Stimulated activated naive CD8-positive, alpha-beta T cell treated with anti-CD3 and anti-CD28 coated beads, Interleukin-15, Interleukin-2, amounts not matched to agents 100 ng/mL and 50 ng/mL, for 24 hours (primary cell): ENCODE results near the gene ARMH1.
A peak's percentile ranks its signal among the peaks of the same experiment; 100 is the strongest.
"Not testable (repeated sequence)": the region's sequence is repeated elsewhere in the genome, so short reads cannot be mapped to it uniquely, and the experiment has no call there.

Source experiments
- H3K27ac Mint-ChIP-seq: one replicate; pipeline ENCODE4 v1.8.0; 2021; ENCODE audit warnings: mild to moderate bottlenecking, mixed read lengths
- H3K27me3 Mint-ChIP-seq: one replicate; pipeline ENCODE4 v1.8.0; 2021; ENCODE audit warnings: mixed read lengths
- H3K36me3 Mint-ChIP-seq: one replicate; pipeline ENCODE4 v1.8.0; 2021; ENCODE audit warnings: low read depth, mixed read lengths
- H3K4me1 Mint-ChIP-seq: one replicate; pipeline ENCODE4 v1.8.0; 2021; ENCODE audit warnings: low read depth, mixed read lengths
- H3K4me3 Mint-ChIP-seq: one replicate; pipeline ENCODE4 v1.8.0; 2021; ENCODE audit warnings: mild to moderate bottlenecking, mixed read lengths
- H3K9me3 Mint-ChIP-seq: one replicate; pipeline ENCODE4 v1.8.0; 2021; ENCODE audit warnings: mixed read lengths

The ARMH1 gene

GRCh38 chr1:44652445-44653106, 21.9 kb upstream of the ARMH1 start:
- H3K36me3 Mint-ChIP-seq = peaks cover 29% of the 10 kb centered on the region

GRCh38 chr1:44653107-44653964, 21.2 kb upstream of the ARMH1 start:
- H3K4me3 Mint-ChIP-seq = no peak overlapping the region
- no peak overlapping the region for H3K27ac Mint-ChIP-seq
- H3K4me1 Mint-ChIP-seq = no peaks in the 10 kb centered on the region
- H3K36me3 Mint-ChIP-seq = peaks cover 22% of the 10 kb centered on the region
- no peaks in the 10 kb centered on the region for H3K27me3 Mint-ChIP-seq
- no peaks in the 10 kb centered on the region for H3K9me3 Mint-ChIP-seq

More at GRCh38 chr1:44652445-44653106, 21.9 kb upstream of the ARMH1 start:
- no peak overlapping the region for H3K27ac Mint-ChIP-seq
- H3K27me3 Mint-ChIP-seq = no peaks in the 10 kb centered on the region
- no peak overlapping the region for H3K4me3 Mint-ChIP-seq
- H3K9me3 Mint-ChIP-seq = no peaks in the 10 kb centered on the region
- H3K4me1 Mint-ChIP-seq = no peaks in the 10 kb centered on the region

- Mint-ChIP-seq H3K4me1 (no peaks in the 10 kb centered on the region), H3K27me3 (no peaks in the 10 kb centered on the region), H3K36me3 (peaks cover 11% of the 10 kb centered on the region), H3K9me3 (no peaks in the 10 kb centered on the region), H3K27ac (no peak overlapping the region), H3K4me3 (no peak overlapping the region)
Observed at GRCh38 chr1:44654621-44655187, 19.8 kb upstream of the ARMH1 start.

- Mint-ChIP-seq H3K4me1 (no peaks in the 10 kb centered on the region), H3K27me3 (no peaks in the 10 kb centered on the region), H3K9me3 (no peaks in the 10 kb centered on the region), H3K36me3 (peaks cover 9% of the 10 kb centered on the region), H3K4me3 (no peak overlapping the region), H3K27ac (no peak overlapping the region)
Observed at GRCh38 chr1:44655609-44656008, 18.9 kb upstream of the ARMH1 start.

GRCh38 chr1:44659566-44659965, 14.9 kb upstream of the ARMH1 start:
- Mint-ChIP-seq H3K4me3 (no peak overlapping the region), H3K27me3 (no peaks in the 10 kb centered on the region), H3K4me1 (peaks cover 8% of the 10 kb centered on the region), H3K9me3 (no peaks in the 10 kb centered on the region), H3K36me3 (no peaks in the 10 kb centered on the region), H3K27ac (no peak overlapping the region)

- Mint-ChIP-seq H3K27me3 (no peaks in the 10 kb centered on the region), H3K27ac (no peak overlapping the region), H3K9me3 (no peaks in the 10 kb centered on the region), H3K36me3 (no peaks in the 10 kb centered on the region), H3K4me1 (peaks cover 14% of the 10 kb centered on the region), H3K4me3 (no peak overlapping the region)
Observed at GRCh38 chr1:44660176-44660575, 14.3 kb upstream of the ARMH1 start.

GRCh38 chr1:44661781-44662682, 12.5 kb upstream of the ARMH1 start:
- Mint-ChIP-seq H3K4me3 (no peak overlapping the region), H3K27me3 (no peaks in the 10 kb centered on the region), H3K36me3 (no peaks in the 10 kb centered on the region), H3K4me1 (peaks cover 16% of the 10 kb centered on the region), H3K9me3 (no peaks in the 10 kb centered on the region), H3K27ac (no peak overlapping the region)

GRCh38 chr1:44662683-44663030, 11.9 kb upstream of the ARMH1 start:
- Mint-ChIP-seq H3K4me3 (no peak overlapping the region), H3K27ac (no peak overlapping the region), H3K36me3 (no peaks in the 10 kb centered on the region), H3K4me1 (peaks cover 16% of the 10 kb centered on the region), H3K9me3 (no peaks in the 10 kb centered on the region), H3K27me3 (no peaks in the 10 kb centered on the region)

- H3K4me3 Mint-ChIP-seq = no peak overlapping the region
- no peaks in the 10 kb centered on the region for H3K36me3 Mint-ChIP-seq
- no peaks in the 10 kb centered on the region for H3K27me3 Mint-ChIP-seq
- no peaks in the 10 kb centered on the region for H3K9me3 Mint-ChIP-seq
- peaks cover 16% of the 10 kb centered on the region for H3K4me1 Mint-ChIP-seq
- peak overlapping the region; percentile 27 for H3K27ac Mint-ChIP-seq
Observed at GRCh38 chr1:44663417-44663816, 11.1 kb upstream of the ARMH1 start.

- no peaks in the 10 kb centered on the region for H3K36me3 Mint-ChIP-seq
- no peaks in the 10 kb centered on the region for H3K27me3 Mint-ChIP-seq
- H3K4me1 Mint-ChIP-seq = peaks cover 16% of the 10 kb centered on the region
- H3K27ac Mint-ChIP-seq = peak overlapping the region; percentile 70
- H3K4me3 Mint-ChIP-seq = peak overlapping the region; percentile 12
- H3K9me3 Mint-ChIP-seq = no peaks in the 10 kb centered on the region
Observed at GRCh38 chr1:44664730-44665370, 9.7 kb upstream of the ARMH1 start.

- peaks cover 16% of the 10 kb centered on the region for H3K4me1 Mint-ChIP-seq
- not testable (repeated sequence) for H3K27me3 Mint-ChIP-seq, H3K4me3 Mint-ChIP-seq, H3K36me3 Mint-ChIP-seq, H3K9me3 Mint-ChIP-seq, H3K27ac Mint-ChIP-seq
Observed at GRCh38 chr1:44666719-44667118, 7.8 kb upstream of the ARMH1 start.

- H3K27me3 Mint-ChIP-seq = no peaks in the 10 kb centered on the region
- H3K27ac Mint-ChIP-seq = no peak overlapping the region
- no peak overlapping the region for H3K4me3 Mint-ChIP-seq
- peaks cover 29% of the 10 kb centered on the region for H3K4me1 Mint-ChIP-seq
- H3K9me3 Mint-ChIP-seq = no peaks in the 10 kb centered on the region
- no peaks in the 10 kb centered on the region for H3K36me3 Mint-ChIP-seq
Observed at GRCh38 chr1:44670751-44671640, 3.5 kb upstream of the ARMH1 start.

- Mint-ChIP-seq H3K4me1 (peaks cover 29% of the 10 kb centered on the region), H3K27me3 (no peaks in the 10 kb centered on the region), H3K27ac (peak overlapping the region; percentile 22), H3K36me3 (no peaks in the 10 kb centered on the region), H3K9me3 (no peaks in the 10 kb centered on the region), H3K4me3 (peak overlapping the region; percentile 84)
Observed at GRCh38 chr1:44672254-44672955, 2.1 kb upstream of the ARMH1 start.
